Left forelimb (tissue), 1 donor: Measurements from ENCODE around the gene PAX3.

Experiments
- DNase-seq: peaks from one replicate; pipeline ENCODE4 v3.0.0-alpha.2; 2018; ENCODE audit warnings: low spot score

The PAX3 gene

DNA sequence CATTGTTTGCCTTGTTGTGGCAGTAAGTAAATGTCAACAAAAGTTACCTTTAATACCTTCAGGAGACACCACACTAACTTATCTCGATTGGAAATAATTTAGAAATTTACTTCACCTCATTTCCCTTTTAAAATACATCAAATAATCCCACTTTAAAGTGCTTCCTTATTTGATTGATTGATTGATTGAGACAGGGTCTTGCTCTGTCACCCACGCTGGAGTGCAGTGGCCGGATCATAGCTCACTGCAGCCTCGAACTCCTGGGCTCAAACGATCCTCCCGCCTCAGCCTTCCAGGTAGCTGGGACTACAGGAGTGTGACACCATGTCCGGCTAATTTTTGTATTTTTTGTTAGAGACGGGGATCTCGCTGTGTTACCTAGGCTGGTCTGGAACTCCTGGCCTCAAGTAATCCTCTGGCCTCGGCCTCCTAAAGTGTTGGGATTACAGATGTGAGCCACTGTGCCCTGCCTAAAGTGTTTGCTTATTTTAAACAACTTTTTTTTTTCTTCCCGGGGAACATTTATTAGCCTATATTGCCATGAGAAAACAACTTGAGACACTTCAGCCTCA lies 12.0 kb upstream of the PAX3 start:
- DNase-seq: no peak

- no peak for DNase-seq
These were observed 11.0 kb upstream of the PAX3 start for GRCh38 chr2:222309766-222310165.

- no peak for DNase-seq
These were observed 10.6 kb upstream of the PAX3 start for GRCh38 chr2:222309361-222309760.

- no peak for DNase-seq
These were observed 9.4 kb upstream of the PAX3 start for GRCh38 chr2:222307978-222308730.

GRCh38 chr2:222307143-222307756 lies 8.5 kb upstream of the PAX3 start:
- DNase-seq: no peak

DNA sequence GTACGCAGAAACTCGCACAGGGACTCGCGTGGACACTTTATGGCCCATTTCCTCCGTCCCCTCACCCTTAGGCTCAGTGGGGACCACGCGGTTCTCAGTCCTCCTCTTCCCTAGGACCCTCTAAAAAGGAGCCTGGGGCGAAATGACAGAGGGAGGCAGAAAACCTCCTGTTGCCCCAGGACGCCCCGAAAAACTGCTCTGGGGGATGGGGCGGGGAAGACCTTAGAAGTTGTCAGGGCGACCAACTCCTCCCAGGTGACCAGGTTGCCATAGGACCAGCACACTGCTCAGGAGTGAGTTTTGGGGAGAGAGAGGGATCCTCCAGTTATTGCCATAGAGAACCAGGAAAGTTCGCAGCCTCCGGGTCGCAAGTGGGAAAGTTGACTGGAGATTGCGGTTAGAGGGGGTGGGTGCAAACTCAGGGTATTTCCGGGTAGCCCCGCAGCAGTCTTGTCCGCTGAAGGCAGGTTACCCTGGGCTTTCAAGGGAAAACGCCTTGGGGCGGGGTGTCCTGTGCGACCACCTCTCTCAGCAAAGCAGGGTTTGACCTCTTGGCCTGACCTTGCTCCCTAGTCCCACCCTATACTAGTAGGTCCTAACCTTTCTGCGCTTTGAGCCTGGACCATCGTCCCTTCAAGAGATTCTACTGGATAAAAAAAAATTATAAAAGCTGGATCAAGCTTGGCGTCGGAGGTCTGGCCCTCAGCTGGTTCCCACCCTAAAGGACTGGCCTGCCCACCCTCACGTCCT lies 7.8 kb upstream of the PAX3 start:
- no peak for DNase-seq

- no peak for DNase-seq
These were observed 7.0 kb upstream of the PAX3 start for GRCh38 chr2:222305516-222306392.

DNA sequence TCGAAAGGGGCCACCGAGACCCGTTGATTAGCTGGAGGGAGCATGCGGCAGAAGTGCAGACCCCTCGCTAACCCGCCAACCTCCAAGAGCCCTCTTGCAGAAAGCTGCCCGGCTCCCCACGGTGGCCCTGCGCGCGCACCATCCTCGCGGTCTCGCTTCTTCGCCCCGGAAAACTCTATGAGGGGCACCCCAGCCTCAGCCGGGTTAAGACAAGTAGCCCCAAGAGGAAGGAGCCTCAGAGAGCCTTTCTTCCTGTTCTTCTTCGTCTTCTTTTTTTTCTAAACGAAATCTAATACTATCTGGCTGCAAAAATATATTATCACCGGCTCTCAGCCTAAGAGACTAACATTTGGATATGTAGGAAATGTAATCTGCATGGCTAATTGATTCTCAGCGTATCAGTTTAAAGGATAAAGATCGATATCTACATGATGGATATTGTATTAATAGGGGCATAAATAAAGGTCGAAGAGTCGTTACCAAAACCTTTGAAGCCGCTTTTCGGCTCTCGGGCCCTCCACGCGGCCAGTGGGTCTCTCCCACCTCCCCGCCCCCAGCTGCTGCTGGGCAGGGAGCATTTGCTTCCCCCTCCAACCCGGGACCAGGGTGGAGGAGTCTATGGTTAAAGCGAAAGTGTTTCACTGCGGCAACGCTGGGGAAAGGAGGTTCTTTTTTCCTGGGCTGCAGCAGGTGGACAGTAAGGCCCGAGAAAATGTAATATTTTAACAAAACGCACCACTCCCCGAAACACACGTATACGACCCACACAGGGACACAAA lies 6.1 kb upstream of the PAX3 start:
- DNase-seq: no peak

- no peak for DNase-seq
These were observed 5.3 kb upstream of the PAX3 start for GRCh38 chr2:222303828-222304736.

DNA sequence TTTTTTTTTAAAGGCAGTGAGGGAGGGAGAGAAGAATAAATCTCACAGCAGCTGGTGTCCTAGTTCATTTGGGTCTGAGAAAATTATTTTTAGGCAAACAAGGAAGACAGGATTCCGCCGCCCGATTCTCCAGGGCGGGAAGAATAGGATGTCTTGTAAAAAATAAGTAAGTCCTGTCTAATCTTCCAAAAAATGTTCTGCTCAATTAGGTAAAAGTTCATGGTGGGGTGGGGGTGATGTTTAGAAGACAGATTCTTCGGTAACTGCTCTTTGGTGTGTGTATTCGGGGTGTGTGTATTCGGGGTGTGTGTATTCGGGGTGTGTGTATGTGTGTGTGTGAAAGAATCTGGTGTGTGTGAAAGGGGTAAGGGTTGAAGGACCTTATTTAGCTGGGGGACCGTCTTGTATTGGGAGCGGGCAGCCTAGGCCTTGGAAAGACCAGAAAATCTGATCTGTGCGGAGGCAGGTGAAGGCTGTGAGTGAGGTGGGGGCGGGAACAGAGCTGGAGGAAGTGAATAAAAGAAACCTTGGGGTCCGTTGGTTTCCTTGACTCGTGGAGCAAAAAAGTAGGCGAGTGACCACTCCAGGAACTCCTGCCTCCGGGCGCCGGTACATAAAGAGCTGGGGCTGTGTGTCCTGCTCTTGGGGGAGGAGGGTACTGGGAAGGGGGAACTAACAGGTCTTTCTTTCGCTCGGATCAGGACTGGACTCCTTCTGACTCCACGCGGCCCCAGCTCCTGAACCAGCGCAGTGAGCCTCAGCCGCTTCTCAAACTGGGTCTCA lies 4.4 kb upstream of the PAX3 start:
- no peak for DNase-seq

DNA sequence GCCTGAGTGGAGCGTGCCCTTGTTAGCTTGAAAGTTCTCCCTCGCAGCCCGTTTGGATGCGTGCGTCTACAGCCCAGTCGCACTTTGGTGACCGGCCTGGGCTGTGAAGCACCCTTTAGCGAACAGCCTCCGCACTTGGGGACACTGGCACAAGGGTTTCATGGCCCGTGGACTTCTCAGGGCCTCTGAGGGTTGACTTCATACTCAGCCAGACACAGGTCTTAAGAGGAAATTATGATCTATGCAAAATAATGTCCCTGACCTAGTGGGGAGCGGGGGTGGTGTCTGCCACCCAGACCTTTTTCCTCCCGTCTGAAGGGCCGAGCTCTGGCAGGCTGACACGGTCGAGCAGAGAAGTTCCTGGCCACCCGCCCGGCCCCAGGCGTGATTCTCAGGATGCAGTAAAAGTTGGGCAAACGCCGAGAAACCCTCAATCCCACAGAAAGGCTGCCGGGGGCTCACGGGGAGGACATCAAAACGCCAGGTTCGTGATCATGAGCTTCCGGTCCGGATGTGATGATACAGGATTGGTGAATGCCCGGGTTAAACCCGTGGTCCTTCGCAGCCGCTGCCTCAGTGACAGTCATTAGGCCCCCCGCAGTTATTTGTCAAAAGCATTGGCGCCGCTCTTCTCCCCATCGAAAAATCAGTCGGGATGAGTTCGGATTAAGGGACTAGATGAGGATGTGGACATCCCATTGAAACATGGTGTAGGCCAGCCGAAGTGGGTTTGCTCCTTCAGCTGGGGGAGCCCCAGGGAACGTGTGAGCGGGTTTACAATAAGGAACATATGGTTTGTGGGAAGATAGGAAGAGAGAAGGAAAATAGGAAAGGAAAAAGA lies 3.6 kb upstream of the PAX3 start:
- DNase-seq: no peak

DNA sequence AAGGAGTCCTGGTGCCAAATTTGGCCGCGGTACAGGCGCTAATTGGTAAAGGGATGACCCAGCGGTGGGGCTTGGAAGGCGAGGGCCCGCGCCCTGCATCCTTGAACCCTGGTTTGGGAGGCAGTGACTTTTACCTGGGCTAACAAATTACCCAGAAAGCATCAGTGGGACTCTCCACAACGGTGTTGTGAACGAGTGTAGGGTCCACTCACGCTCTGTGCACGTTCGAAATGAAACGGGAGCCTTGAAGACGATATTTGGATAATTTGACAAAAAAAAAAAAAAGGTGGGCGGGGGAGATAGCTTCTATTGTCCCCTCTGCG lies 3.0 kb upstream of the PAX3 start:
- no peak for DNase-seq

DNA sequence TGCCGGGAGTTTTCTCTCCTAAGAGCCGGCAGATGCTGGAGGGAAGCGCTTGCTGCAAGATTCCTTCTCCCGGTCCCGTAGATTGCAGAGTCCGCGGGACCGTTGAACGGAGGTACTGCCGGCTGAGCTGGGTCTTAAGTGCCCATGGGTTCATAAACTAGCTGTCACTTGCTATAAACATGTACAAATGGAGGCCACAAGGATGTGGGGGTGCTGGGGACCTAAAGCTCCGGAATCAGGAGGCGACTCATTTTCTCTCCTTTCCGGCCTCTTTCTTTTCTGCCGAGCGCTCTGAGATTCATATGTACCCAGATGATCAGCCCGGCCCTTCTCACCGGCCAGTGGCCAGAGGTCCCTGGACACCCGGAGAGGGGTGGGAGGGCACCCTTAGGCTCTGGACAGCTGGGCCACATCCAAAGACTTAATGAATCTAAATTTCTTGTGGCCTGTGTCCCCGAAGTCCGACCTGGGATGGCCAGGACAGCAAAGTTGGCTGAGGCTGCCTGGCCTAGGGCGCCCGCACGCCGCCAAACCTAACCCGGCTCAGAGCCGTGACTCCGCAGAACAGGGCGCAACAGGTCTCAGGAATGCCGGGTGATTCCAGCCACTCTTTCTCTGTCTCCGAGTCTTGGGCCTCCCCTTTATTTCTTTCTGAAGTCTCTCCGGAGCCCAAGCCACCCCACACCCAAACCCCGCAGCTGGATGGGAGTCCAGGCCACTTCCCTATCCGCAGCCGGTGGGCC lies 2.4 kb upstream of the PAX3 start:
- DNase-seq: no peak

DNA sequence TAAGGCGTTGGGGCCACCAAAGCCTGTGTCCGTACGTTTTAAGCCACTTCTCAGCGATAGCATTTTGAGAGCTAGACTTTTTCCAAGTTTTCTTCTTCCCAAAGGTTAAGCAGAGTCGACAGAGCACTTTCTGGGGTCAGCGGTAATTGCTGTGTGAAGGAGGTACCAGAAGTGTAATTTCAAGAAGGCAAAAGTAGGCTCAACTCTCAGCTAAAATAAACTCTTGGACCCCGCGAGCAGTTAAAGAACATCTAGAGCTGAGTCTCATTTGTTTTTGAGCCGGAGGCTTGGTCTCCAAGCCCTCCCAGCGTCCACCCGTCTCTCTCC lies 1.9 kb upstream of the PAX3 start:
- no peak for DNase-seq

- no peak for DNase-seq
These were observed 1.3 kb upstream of the PAX3 start for GRCh38 chr2:222299906-222300725.

DNA sequence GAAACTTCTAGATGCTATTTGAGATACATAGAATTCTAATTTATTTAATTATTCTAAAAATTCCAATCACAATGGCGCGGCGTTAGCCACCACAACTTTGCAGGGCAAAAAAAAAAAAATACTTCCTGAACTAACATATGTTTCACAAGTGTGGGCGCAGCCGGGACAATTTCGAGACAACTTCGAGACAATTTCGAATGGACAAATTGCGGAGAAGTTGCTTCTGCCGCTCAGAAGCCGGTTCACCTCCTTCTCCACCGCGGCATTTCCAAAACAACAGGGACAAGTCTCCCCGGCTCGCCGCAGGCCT lies 842 bp downstream of the PAX3 start:
- no peak for DNase-seq

DNA sequence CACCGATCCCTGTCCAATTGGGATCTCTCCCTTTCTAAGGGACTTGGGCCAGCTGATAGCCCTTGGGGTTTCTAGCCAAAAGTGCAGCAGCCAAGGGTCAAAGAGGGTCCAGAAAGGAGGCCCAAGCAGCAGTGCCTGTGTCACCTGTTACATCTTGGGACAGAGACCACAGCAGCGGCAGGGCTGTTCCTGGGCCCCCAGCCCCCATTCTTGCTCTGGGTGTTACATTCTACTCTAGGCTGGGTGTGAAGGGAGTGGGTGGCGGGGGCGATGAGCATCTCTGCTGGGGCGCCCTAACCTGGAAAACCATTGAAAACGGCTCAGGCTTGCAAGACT lies 1.2 kb downstream of the PAX3 start:
- DNase-seq: no peak
